GM12872 (cell line): ENCODE results near the gene ISCU.

Experiments used
- TF ChIP-seq, protein P1 (sequence below): IDR thresholded peaks from 3 replicates; pipeline ENCODE4 v1.5.1; 2011; ENCODE audit warnings: low read depth, mild to moderate bottlenecking, low read length, moderate library complexity; ENCODE audit not compliant: insufficient read depth

ISCU gene

DNA sequence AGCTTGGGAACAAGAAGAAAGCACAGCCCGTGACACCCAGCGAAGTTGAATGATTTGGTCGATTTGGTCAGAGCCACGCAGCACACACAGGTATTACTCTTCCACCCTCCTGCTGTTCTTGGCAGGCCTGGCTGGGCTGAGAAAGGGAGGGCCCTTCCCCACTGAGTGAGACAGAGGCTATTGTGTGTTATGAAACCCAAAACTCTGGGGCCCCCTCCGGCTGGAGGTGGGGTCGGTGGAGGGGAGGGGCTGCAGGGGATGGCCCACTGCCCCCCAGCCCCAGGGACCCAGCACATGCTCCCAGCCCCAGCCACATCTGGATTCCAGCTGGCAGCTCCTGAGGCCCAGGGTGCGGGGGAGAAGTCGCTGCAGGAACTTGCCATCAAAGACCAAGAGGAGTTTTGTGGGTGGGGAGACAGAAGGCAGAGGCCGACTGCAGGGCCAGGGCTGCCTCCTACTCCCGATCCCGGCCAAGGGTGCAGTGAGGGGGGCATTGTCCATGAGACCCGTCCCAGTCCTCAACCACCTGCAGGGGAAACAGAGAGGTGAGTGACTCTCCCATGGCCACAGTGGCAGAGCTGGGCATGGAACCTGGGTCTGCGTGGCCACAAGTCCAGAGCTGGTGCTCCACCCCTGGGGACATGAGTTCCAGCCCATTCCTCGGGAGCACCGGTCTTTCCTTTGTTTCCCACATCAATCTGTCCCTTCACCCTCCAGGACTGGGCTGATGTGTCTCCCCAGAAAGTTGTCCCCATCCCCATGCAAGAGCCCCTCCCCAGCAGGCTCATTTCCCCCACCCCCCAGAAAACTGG lies 26.8 kb downstream of the ISCU start:
- TF ChIP-seq, protein P1, sequence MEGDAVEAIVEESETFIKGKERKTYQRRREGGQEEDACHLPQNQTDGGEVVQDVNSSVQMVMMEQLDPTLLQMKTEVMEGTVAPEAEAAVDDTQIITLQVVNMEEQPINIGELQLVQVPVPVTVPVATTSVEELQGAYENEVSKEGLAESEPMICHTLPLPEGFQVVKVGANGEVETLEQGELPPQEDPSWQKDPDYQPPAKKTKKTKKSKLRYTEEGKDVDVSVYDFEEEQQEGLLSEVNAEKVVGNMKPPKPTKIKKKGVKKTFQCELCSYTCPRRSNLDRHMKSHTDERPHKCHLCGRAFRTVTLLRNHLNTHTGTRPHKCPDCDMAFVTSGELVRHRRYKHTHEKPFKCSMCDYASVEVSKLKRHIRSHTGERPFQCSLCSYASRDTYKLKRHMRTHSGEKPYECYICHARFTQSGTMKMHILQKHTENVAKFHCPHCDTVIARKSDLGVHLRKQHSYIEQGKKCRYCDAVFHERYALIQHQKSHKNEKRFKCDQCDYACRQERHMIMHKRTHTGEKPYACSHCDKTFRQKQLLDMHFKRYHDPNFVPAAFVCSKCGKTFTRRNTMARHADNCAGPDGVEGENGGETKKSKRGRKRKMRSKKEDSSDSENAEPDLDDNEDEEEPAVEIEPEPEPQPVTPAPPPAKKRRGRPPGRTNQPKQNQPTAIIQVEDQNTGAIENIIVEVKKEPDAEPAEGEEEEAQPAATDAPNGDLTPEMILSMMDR = no peak

DNA sequence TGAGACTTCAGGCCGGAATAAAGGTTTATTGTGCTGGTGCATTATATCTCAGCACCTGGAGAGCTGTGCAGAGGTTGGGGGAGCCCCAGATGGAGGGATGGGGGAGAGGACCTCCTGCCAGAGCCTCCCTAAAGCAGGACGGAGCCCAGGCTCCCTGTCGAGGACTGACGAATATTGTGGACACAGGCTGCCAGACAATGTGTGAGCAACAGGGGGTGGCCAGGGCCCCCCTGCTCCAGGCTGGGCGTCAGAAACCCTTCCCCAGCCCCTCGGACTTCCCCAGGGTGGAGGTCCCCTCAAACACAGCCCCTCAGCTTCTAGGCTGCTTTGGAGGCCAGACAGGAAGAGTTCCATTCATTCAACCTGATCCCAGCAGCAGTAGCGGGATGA lies 27.4 kb downstream of the ISCU start:
- TF ChIP-seq, protein P1 = no peak

DNA sequence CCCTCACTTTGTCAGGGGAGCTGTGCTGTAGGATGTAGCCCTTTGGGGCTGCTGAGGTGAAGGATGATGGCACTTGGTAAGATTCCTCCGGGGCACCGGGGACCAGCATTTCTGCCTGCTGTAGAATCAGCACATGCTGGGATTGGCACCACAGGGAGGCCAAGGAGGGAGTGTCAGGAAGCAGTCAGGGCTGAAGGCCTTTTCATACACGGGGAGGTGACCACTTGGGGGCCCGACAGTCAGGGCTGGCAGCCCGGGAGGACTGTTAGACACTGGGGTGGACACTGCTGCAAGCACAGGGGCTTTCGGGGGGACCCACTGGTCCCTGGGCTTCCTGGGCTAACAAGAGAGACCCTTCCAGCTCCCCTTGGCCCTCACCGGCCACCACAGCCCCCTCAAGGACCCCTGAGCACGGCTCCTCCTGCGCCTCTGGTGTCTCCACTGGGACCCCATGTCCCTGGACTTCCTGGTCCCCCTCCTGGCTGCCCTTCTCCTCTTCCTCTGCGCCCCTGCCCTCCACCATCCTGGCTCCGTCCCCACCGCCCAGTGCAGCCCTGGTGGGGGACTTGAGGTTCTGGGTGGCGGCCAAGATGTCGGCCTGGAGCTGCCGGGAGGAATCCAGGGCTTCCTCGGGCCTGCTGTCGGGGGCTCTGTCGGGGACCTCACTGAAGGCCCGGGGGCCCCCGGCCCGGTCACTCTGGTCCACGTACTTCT lies 29.0 kb downstream of the ISCU start:
- TF ChIP-seq, protein P1 = no peak

DNA sequence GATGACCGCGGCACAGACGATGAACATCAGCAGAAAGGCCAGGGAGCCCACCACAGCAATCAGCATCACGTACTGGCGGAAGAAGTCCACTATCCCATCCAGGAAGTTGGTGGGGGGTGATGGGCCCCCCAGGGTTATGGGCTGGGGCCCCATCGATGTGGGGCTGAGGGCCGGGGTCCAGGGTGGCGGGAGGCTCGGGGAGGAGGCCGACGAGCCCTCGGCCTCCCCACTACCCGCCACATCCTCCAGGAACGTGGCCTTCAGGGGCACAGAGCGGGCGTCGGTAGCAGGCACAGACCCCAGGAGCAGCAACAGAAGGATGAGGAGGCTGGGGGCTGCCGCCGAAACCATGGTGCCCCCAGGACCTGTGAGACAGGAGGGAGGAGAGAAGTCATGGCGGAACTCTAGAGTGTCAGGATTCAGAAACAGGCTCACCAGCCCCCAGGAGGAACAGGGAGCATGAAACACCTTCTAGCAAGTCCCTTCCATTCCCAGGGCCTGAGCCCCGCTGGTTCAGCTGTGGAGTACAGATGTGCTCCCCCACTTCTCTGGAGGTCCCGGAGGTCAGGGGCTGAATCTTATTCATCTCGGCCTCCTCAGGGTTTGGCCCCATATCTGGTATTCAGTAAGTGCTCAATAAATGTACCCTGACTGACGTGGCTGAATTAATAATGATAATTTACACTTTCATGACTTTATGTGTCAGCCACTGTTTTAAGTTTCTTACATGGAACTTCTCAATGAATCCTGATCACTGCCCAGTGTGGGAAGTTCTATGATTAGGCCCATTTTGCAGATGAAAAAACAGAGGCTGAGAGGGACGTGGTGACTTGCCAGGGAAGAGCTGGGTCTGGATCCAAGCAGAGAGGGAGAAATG lies 29.9 kb downstream of the ISCU start:
- TF ChIP-seq, protein P1 = no peak

DNA sequence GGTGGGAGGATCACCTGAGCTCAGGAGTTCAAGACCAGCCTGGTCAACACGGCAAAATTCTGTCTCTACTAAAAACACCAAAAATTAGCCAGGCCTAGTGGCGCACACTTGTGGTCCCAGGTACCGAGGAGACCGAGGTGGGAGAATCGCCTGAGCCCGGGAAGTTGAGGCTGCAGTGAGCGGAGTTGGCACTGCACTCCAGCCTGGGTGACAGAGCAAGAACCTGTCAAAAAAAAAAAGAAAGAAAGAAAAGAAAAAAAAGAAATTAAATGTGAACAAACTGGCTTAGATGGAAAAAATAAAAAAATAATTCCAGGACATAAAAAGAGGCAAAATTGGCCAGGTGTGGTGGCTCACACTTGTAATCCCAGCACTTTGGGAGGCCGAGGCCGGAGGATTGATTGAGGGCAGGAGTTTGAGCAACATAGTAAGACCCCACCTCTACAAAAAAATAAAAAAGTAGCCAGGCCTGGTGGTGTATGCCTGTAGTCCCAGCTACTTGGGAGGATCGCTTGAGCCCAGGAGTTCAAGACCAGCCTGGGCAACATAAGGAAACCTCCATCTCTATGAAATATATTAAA lies 32.0 kb downstream of the ISCU start:
- TF ChIP-seq, protein P1 = no peak

DNA sequence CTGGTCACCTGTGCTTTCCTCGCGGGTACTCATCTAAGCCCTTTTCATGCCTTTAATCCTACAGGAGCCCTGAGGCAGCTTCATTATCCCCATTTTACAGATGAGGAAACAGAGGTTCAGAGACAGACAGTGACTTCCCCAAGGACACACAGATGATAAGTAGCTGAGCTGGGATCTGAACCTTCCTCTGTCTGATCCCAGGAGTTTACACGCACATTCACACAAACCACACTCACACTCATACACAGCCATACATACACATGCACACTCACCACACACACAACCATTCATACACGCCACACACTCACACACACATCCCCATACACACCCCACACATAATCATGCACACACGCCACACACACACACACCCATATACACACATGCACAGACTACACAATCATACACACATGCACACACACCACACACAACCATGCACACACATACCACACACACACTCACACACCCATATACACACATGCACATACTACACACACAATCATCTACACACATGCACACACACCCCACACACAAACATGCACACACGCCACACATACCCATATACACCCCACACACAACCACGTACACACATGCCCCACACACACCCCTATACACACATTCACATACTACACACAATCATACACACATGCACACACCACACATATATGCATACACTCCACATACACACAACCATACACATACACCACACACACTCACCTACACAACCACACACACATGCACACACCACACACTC lies 32.7 kb downstream of the ISCU start:
- TF ChIP-seq, protein P1 = no peak
